ENCODE measurements around the gene SMARCA2.

Gene SMARCA2

GRCh38 chr9:2015581-2016407, 647 bp downstream of the SMARCA2 start:
- in situ Hi-C loops (cut with MboI; ENCODE audit: low sequenced_read_pairs) = no loop called here

- in situ Hi-C loops (cut with MboI; ENCODE audit: low sequenced_read_pairs) = no loop called here
Measured at GRCh38 chr9:2016408-2017330, 1.5 kb downstream of the SMARCA2 start.

GRCh38 chr9:2017331-2018161, 2.4 kb downstream of the SMARCA2 start:
- in situ Hi-C loops (cut with MboI; ENCODE audit: low sequenced_read_pairs) = no loop called here

- in situ Hi-C loops (cut with MboI; ENCODE audit: low sequenced_read_pairs) = no loop called here
Measured at GRCh38 chr9:2018162-2018643, 3.1 kb downstream of the SMARCA2 start.

GRCh38 chr9:2018764-2019558, 3.8 kb downstream of the SMARCA2 start:
- in situ Hi-C loops (cut with MboI; ENCODE audit: low sequenced_read_pairs) = no loop called here

- in situ Hi-C loops (cut with MboI; ENCODE audit: low sequenced_read_pairs) = no loop called here
Measured at GRCh38 chr9:2019723-2020122, 4.6 kb downstream of the SMARCA2 start.

- in situ Hi-C loops (cut with MboI; ENCODE audit: low sequenced_read_pairs) = no loop called here
Measured at GRCh38 chr9:2021731-2022130, 6.6 kb downstream of the SMARCA2 start.

GRCh38 chr9:2022560-2022959, 7.4 kb downstream of the SMARCA2 start:
- in situ Hi-C loops (cut with MboI; ENCODE audit: low sequenced_read_pairs) = no loop called here

GRCh38 chr9:2023042-2023441, 7.9 kb downstream of the SMARCA2 start:
- in situ Hi-C loops (cut with MboI; ENCODE audit: low sequenced_read_pairs) = no loop called here

GRCh38 chr9:2023532-2023931, 8.4 kb downstream of the SMARCA2 start:
- in situ Hi-C loops (cut with MboI; ENCODE audit: low sequenced_read_pairs) = no loop called here

GRCh38 chr9:2024888-2025782, 10.0 kb downstream of the SMARCA2 start:
- in situ Hi-C loops (cut with MboI; ENCODE audit: low sequenced_read_pairs) = no loop called here

GRCh38 chr9:2026220-2026997, 11.3 kb downstream of the SMARCA2 start:
- in situ Hi-C loops (cut with MboI; ENCODE audit: low sequenced_read_pairs) = no loop called here

- in situ Hi-C loops (cut with MboI; ENCODE audit: low sequenced_read_pairs) = no loop called here
Measured at GRCh38 chr9:2027543-2028160, 12.5 kb downstream of the SMARCA2 start.

- in situ Hi-C loops (cut with MboI; ENCODE audit: low sequenced_read_pairs) = no loop called here
Measured at GRCh38 chr9:2028888-2029287, 13.7 kb downstream of the SMARCA2 start.

GRCh38 chr9:2029666-2030170, 14.6 kb downstream of the SMARCA2 start:
- in situ Hi-C loops (cut with MboI; ENCODE audit: low sequenced_read_pairs) = no loop called here

GRCh38 chr9:2032234-2032633, 17.1 kb downstream of the SMARCA2 start:
- in situ Hi-C loops (cut with MboI; ENCODE audit: low sequenced_read_pairs) = no loop called here

- in situ Hi-C loops (cut with MboI; ENCODE audit: low sequenced_read_pairs) = no loop called here
Measured at GRCh38 chr9:2036844-2037243, 21.7 kb downstream of the SMARCA2 start.
